Activated T-cell treated with anti-CD3 and anti-CD28 coated beads for 24 hours (primary cell): ENCODE data around the gene CLEC16A.
A peak's percentile ranks its signal among the peaks of the same experiment; 100 is the strongest.

ENCODE experiments used
- DNase-seq: peaks from one replicate; pipeline ENCODE4 v3.0.0-alpha.2; 2020; ENCODE audit warnings: low read depth

The CLEC16A gene

DNA sequence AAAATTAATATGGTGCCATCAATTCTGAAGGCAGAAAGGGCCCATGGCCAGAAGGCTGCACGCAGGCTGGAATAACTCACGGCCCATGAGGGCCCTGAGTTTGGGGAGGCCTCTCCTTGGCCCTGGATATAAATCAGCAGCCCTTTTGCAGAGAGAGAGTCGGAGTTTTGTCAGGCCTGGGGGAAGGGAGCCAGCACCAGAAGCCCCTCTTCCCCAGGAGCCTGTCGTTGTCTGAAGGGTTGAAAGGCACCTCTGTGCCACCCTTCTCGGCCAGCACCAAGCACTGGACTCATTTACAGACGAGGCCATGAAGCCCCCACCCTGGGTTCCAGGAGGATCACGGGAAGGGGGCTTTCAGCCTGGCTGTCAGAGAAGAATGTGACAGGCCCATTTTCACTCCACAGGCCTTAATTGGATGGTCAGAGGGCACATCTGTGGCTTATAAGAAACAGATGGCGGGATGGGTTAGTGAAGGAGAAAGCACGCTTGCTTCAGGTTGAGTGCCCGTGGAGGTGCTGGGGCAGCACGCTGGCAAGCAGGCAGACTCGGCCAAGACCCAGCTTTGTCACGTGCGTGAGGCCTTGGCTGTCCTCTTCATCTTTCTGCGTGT lies 140.6 kb downstream of the CLEC16A start:
- DNase-seq: no peak

- no peak for DNase-seq
These were observed 141.6 kb downstream of the CLEC16A start for GRCh38 chr16:11085916-11086315.

GRCh38 chr16:11087691-11088073 lies 143.3 kb downstream of the CLEC16A start:
- no peak for DNase-seq

DNA sequence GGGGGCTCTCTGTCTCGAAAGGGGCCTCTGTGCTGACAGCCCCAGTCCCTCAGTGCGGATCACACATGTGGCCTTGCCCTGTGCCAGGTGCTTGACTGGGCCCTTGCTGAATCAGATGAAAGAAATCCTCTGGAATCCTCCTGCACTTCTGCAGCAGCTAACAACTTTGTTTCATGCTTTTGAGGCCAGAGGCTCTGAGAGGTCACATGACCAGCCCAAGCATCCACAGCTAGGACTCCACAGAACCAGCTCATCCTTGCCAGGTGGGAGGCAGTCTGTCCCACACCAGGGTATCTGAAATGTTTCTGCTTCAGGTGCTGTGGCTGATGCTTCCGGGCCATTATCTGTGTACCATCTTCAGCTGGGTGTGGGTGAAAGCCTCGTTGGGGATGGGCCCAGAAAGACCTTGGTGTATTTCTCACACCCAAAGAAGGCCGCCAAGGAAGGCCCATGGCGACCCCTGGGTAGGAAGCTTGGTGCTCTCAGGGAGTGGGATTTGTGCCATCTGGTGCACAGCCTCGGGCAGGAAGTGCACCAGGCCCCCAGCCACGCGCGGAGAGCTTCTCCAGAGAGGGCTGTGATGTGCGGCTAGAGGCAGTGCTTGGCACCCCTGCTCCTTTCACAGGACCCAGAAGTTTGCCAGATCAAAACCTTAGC lies 143.8 kb downstream of the CLEC16A start:
- DNase-seq: no peak

DNA sequence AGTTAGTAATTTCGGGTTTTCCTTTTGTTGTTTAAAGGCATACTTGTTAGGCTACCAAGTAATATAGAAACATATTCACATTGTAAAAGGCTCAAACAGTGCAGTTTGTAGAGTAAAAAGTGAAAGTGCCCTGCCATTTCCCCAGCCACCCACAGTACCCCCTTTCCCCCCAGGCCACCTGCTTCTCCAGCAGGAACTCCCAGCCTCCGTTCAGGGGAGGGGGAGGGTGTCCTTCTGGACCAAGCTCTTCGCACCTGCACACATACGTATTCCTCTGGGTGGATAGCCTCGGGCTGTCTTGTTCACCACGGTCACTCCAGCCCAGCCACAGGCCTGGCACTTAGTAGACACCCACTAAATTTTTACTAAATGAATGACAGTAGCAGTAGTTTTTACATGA lies 144.5 kb downstream of the CLEC16A start:
- no peak for DNase-seq

GRCh38 chr16:11089504-11090124 lies 145.2 kb downstream of the CLEC16A start:
- no peak for DNase-seq

DNA sequence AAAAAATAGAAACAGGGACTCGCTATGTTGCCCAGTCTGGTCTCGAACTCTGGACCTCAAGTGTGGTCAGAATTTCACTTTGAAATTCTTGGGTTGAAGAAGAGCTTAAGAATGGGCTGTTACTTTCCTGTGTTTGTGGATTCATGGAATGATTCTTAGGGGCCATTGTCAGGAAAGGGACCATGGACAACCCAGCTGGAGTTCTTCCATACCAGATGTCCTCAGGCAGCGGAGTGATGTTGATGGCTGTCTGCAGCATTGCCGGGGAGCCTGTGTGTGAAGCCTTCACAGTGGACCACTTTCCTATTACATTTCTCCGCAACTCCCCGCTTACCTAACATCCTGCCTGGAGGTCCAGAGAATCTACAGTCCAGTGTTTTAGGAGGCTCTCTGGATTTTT lies 145.9 kb downstream of the CLEC16A start:
- DNase-seq: no peak

GRCh38 chr16:11091021-11091785 lies 146.8 kb downstream of the CLEC16A start:
- DNase-seq: no peak

GRCh38 chr16:11092788-11093571 lies 148.6 kb downstream of the CLEC16A start:
- no peak for DNase-seq

GRCh38 chr16:11093572-11094074 lies 149.3 kb downstream of the CLEC16A start:
- DNase-seq: no peak

GRCh38 chr16:11094075-11094856 lies 149.9 kb downstream of the CLEC16A start:
- peak; percentile 64 for DNase-seq

GRCh38 chr16:11094857-11095565 lies 150.6 kb downstream of the CLEC16A start:
- DNase-seq: no peak

DNA sequence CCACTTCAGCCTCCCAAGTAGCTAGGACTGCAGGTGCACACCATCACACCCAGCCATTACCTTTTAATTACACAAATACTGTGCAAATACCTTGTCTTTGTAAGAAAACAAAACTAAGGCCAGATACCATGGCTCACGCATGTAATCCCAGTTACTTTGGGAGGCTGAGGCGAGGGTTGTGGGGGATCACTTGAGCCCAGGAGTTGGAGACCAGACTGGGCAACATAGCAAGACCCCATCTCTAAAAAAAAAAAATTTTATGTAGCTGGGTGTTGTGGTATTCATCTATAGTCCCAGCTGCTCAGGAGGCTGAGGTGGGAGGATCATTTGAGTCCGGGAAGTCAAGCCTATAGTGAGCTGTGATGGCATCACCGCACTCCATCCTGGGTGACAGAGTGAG lies 151.6 kb downstream of the CLEC16A start:
- DNase-seq: no peak

- DNase-seq: no peak
These were observed 152.9 kb downstream of the CLEC16A start for GRCh38 chr16:11097094-11097786.

DNA sequence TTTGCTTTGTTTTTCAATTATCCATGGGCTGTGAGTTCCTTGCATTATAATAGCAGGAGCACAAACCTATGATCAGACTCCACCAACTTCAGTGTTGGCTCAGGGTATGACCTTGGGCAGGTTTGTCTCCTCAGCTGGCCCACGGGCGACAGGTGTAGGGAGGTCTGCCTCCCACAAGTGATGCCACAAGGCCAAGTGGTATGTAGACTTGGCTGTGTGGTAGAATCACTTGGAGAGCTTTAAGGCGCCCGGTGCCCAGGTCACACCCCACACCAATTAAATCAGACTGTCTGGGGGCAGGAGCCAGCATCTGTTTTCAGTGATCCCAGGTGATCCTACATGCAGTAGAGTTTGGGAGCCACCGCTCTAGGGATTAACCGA lies 153.4 kb downstream of the CLEC16A start:
- DNase-seq: no peak

DNA sequence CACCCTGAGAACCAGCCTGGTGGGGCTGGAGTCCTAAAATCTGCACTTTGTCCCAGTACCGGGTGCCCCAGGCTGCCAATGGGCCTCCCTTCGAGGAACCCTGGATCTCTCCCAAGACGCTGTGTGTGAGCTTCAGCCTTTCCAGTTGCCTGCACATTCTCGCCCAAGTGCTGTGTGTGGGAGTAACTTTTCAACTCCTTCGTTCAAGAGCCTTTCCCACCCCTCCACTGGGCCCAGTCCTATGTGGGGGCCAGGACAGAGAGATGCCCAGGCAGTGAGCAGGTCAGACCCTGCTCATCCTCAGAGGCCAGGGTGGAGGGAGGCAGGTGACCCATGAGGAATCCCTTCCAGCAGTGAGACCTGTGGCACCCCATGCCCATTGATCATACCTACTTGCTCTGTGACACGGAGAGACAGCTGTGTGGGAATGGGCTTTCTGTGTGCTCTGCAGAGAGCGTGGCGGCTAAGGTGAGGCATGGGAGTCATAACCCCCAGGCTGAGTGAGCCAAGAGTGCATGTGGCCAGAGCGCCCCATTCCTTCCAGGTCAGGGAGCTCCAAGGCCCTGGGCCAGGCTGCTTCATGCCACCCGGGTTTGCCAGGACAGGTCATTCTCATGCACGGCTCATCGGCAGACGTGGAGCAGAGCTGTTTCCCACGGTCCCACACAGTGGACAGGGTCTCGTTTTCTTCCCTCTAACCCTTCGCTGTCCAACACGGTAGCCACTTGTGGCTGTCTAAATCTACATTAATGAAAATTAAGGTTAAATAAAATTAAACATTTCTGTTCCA lies 154.4 kb downstream of the CLEC16A start:
- no peak for DNase-seq

DNA sequence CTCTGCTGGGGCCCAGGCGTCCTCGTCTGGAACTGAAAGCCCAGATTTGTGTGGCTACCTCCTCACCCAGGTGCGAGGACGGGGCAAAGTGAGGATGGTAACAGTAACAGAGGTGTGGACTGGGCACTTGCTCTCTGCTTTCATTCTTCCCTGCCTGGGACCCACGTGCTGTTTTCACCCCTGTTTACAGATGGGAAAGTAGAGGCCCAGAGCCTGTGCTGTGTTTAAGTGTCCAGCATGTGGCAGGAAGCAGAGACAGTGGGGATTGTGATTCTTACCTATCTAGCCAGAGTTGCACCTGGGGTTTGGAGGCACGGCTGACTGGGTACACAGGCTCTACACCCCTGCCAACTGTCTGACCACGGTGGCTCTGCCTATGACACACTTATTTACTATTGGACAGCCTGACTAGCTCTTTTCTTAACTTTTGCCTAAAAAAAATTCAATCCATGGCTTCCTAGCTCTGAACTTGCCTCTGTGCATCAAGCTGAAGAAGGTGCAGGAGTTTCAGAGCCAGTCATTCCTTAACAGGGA lies 155.4 kb downstream of the CLEC16A start:
- DNase-seq: no peak

GRCh38 chr16:11100239-11100750 lies 155.9 kb downstream of the CLEC16A start:
- DNase-seq: no peak

DNA sequence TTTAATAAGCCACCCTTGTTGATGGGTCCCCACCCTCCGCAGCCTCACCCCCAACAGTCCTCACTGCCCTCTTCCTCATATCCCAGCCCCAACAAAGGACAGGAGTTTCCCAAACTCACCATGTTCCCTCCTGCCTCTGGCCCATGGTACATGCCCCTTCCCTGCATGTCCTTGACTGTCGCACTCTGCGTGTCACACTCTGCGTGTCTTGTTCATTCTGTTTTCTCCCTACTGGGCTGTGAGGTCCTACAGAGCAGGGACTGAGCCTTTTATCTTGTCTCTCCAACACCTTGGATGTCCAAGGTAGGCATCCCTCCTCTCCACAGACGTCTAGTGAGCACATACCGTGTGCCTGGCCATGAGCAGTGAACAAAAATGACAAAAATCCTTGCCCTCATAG lies 156.9 kb downstream of the CLEC16A start:
- no peak for DNase-seq
